Measurements from ENCODE around the gene LOC128125822.
A peak's percentile ranks its signal among the peaks of the same experiment; 100 is the strongest.

- TF ChIP-seq, protein P1, sequence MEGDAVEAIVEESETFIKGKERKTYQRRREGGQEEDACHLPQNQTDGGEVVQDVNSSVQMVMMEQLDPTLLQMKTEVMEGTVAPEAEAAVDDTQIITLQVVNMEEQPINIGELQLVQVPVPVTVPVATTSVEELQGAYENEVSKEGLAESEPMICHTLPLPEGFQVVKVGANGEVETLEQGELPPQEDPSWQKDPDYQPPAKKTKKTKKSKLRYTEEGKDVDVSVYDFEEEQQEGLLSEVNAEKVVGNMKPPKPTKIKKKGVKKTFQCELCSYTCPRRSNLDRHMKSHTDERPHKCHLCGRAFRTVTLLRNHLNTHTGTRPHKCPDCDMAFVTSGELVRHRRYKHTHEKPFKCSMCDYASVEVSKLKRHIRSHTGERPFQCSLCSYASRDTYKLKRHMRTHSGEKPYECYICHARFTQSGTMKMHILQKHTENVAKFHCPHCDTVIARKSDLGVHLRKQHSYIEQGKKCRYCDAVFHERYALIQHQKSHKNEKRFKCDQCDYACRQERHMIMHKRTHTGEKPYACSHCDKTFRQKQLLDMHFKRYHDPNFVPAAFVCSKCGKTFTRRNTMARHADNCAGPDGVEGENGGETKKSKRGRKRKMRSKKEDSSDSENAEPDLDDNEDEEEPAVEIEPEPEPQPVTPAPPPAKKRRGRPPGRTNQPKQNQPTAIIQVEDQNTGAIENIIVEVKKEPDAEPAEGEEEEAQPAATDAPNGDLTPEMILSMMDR (IDR thresholded peaks at IDR 0.05), result no peak
- peak in 3 of 4 donors; percentile 90 to 100 (median 99) for TF ChIP-seq POLR2A (IDR thresholded peaks at IDR 0.05)
These were observed at the start of gene LOC128125822, which contains the start of gene PTP4A1 for GRCh38 chr6:63572044-63572746.
